Measurements from ENCODE around the gene OPCML.
A peak's percentile ranks its signal among the peaks of the same experiment; 100 is the strongest.

OPCML gene

DNA sequence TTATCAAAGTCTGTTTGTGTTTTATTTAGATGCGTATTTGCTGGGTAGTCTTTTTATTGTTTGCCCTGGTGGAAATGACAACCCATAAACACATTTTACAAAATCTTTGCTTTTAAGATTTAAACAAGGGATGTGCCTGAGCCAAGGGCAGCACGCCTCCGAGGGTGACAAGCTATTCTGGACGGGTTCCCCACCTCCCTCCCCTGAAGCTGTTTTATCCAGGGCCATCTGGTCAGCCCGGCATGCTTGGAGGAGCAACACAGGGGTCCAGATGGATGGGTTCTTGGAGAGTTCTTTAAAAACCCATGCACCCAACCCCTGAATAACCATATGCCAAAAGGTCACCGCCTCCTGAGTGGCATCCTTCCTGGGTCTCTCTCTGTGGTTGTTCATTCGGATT lies 408.9 kb downstream of the OPCML start:
- in situ Hi-C loops (cut with MboI; ENCODE audit: low sequenced_read_pairs): no loop called here
- H3K4me3 ChIP-seq: no peak overlapping the region
- no peaks in the 10 kb centered on the region for H3K4me1 ChIP-seq
- no peaks in the 10 kb centered on the region for H3K36me3 ChIP-seq (replicated peaks)
- DNase-seq (ENCODE audit: low spot score in 2 of 2): no peak
- H3K27me3 ChIP-seq (ENCODE audit: low read depth): no peaks in the 10 kb centered on the region
- no peaks in the 10 kb centered on the region for H3K9me3 ChIP-seq

- in situ Hi-C loops (cut with MboI; ENCODE audit: low sequenced_read_pairs): no loop called here
- Histone ChIP-seq H3K36me3 (replicated peaks) (no peaks in the 10 kb centered on the region), H3K4me1 (no peaks in the 10 kb centered on the region), H3K4me3 (no peak overlapping the region), H3K27me3 (ENCODE audit: low read depth) (no peaks in the 10 kb centered on the region), H3K9me3 (no peaks in the 10 kb centered on the region)
- no peak for DNase-seq (ENCODE audit: low spot score in 2 of 2)
Measured at GRCh38 chr11:133122256-133122655, 410.0 kb downstream of the OPCML start.

GRCh38 chr11:133118563-133119268 lies 413.6 kb downstream of the OPCML start:
- H3K4me3 ChIP-seq: no peak overlapping the region
- in situ Hi-C loops (cut with MboI; ENCODE audit: low sequenced_read_pairs): no loop called here
- H3K9me3 ChIP-seq: no peaks in the 10 kb centered on the region
- H3K4me1 ChIP-seq: no peaks in the 10 kb centered on the region
- H3K27me3 ChIP-seq (ENCODE audit: low read depth): no peaks in the 10 kb centered on the region
- no peak for DNase-seq (ENCODE audit: low spot score in 2 of 2)
- no peaks in the 10 kb centered on the region for H3K36me3 ChIP-seq (replicated peaks)

GRCh38 chr11:133115099-133115498 lies 417.2 kb downstream of the OPCML start:
- H3K4me3 ChIP-seq: no peak overlapping the region
- H3K9me3 ChIP-seq: no peaks in the 10 kb centered on the region
- DNase-seq (ENCODE audit: low spot score in 2 of 2): no peak
- H3K27me3 ChIP-seq (ENCODE audit: low read depth): no peaks in the 10 kb centered on the region
- no peaks in the 10 kb centered on the region for H3K36me3 ChIP-seq (replicated peaks)
- no peaks in the 10 kb centered on the region for H3K4me1 ChIP-seq
- in situ Hi-C loops (cut with MboI; ENCODE audit: low sequenced_read_pairs): no loop called here

DNA sequence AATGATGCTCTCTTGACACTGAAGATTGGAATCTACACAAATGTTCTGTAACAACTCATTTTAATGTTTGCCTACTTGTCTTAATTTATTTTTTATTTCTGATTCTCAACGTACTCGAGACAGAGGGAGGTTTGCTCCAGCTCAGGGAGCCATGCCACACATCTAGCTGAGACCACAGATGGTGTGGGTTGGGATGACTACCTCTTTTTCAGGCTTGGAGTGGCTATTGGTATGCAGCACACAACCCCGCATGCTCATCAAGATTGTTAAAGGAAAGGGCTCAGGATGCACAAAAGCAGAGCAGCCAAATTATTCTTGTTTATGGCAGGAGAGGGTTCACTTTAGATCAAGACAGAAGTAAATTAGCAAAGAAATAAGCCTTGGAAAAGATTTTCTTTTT lies 424.5 kb downstream of the OPCML start:
- Histone ChIP-seq H3K9me3 (no peaks in the 10 kb centered on the region), H3K36me3 (replicated peaks) (no peaks in the 10 kb centered on the region), H3K27me3 (ENCODE audit: low read depth) (no peaks in the 10 kb centered on the region), H3K4me1 (no peaks in the 10 kb centered on the region), H3K4me3 (no peak overlapping the region)
- in situ Hi-C loops (cut with MboI; ENCODE audit: low sequenced_read_pairs): no loop called here
- no peak for DNase-seq (ENCODE audit: low spot score in 2 of 2)

DNA sequence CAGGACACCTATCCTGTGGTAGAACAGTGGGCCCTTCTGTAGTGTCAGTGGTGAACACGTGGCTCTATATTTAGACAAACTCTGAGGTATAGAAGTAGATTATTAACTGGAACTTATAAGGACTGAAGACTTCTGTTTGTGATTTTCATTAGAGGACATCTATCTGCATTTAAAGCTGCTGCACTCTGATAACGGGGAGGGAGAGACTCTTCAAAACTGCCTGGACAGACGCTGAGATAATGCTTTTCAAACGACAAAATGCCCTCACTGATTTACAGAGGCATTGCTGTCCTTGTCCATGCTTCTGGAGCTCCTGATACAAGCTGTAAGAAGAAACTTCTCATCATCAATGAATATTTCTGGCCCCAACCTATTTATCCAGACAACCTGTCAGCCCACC lies 425.2 kb downstream of the OPCML start:
- DNase-seq (ENCODE audit: low spot score in 2 of 2): no peak
- in situ Hi-C loops (cut with MboI; ENCODE audit: low sequenced_read_pairs): no loop called here
- Histone ChIP-seq H3K4me3 (no peak overlapping the region), H3K36me3 (replicated peaks) (no peaks in the 10 kb centered on the region), H3K9me3 (no peaks in the 10 kb centered on the region), H3K4me1 (no peaks in the 10 kb centered on the region), H3K27me3 (ENCODE audit: low read depth) (no peaks in the 10 kb centered on the region)

DNA sequence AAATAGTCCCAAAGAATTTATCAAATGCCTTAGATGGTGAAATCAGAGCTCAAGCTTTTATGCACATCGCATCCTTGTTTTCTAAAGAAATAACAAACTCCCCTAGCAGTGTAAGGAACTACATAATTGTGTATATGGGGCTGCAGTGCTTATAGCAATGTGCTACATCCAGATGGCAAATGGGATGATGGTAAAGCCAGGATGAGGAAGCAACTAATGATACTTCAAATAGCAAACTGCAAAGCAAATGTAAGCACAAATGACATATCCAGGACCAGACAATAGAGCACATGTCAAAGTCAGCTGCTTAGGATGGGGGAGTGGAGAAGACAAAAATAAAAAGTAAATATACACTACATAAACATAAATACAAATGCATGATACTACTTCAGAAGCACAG lies 425.9 kb downstream of the OPCML start:
- Histone ChIP-seq H3K27me3 (ENCODE audit: low read depth) (no peaks in the 10 kb centered on the region), H3K4me3 (no peak overlapping the region), H3K36me3 (replicated peaks) (no peaks in the 10 kb centered on the region), H3K9me3 (no peaks in the 10 kb centered on the region), H3K4me1 (no peaks in the 10 kb centered on the region)
- in situ Hi-C loops (cut with MboI; ENCODE audit: low sequenced_read_pairs): no loop called here
- no peak for DNase-seq (ENCODE audit: low spot score in 2 of 2)

DNA sequence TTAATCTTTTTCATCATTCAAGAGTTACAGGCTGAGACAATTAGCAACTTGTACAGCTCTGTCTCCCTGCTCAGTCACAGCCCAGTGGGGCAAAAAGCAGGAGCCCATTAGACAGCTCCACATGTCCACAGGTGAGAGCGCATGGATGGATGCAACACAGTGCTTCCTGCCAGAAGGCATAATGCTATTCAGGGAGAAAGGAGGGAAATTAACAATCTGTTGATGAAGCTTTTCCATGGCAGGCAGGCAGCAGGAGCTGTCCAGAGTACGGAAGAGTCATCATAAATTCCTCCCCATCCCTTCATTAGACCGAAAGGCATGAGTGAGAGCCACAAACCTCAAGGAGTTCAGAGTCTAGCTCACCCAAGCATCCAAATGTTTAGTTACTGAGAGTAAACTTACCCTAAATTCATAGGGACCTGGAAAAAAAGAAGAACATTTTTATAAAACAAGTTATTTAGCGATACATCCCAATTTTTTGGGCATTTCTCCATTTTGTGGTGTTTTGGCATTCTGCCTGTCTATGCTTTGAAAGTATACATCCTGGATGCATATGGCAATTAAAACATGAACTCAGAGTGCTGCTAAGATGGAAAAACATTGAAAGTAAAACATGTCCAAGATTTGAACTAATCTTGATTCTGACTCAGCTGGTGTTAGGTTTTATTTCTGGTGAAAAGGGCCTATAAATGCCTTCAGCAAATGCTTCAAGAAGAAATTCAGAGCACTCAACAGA lies 428.1 kb downstream of the OPCML start:
- DNase-seq (ENCODE audit: low spot score in 2 of 2): no peak
- H3K27me3 ChIP-seq (ENCODE audit: low read depth): no peaks in the 10 kb centered on the region
- H3K9me3 ChIP-seq: no peaks in the 10 kb centered on the region
- no peaks in the 10 kb centered on the region for H3K36me3 ChIP-seq (replicated peaks)
- in situ Hi-C loops (cut with MboI; ENCODE audit: low sequenced_read_pairs): no loop called here
- no peaks in the 10 kb centered on the region for H3K4me1 ChIP-seq
- H3K4me3 ChIP-seq: no peak overlapping the region

- Histone ChIP-seq H3K27me3 (ENCODE audit: low read depth) (no peaks in the 10 kb centered on the region), H3K9me3 (no peaks in the 10 kb centered on the region), H3K36me3 (replicated peaks) (no peaks in the 10 kb centered on the region), H3K4me1 (no peaks in the 10 kb centered on the region), H3K4me3 (no peak overlapping the region)
- in situ Hi-C loops (cut with MboI; ENCODE audit: low sequenced_read_pairs): no loop called here
- DNase-seq (ENCODE audit: low spot score in 2 of 2): no peak
Measured at GRCh38 chr11:133096981-133097380, 435.3 kb downstream of the OPCML start.

- H3K4me1 ChIP-seq: no peaks in the 10 kb centered on the region
- H3K9me3 ChIP-seq: no peaks in the 10 kb centered on the region
- DNase-seq (ENCODE audit: low spot score in 2 of 2): no peak
- no peaks in the 10 kb centered on the region for H3K36me3 ChIP-seq (replicated peaks)
- in situ Hi-C loops (cut with MboI; ENCODE audit: low sequenced_read_pairs): no loop called here
- no peak overlapping the region for H3K4me3 ChIP-seq
- H3K27me3 ChIP-seq (ENCODE audit: low read depth): no peaks in the 10 kb centered on the region; the same call in 1 of the 2 replicates
Measured at GRCh38 chr11:133086518-133086917, 445.8 kb downstream of the OPCML start.

DNA sequence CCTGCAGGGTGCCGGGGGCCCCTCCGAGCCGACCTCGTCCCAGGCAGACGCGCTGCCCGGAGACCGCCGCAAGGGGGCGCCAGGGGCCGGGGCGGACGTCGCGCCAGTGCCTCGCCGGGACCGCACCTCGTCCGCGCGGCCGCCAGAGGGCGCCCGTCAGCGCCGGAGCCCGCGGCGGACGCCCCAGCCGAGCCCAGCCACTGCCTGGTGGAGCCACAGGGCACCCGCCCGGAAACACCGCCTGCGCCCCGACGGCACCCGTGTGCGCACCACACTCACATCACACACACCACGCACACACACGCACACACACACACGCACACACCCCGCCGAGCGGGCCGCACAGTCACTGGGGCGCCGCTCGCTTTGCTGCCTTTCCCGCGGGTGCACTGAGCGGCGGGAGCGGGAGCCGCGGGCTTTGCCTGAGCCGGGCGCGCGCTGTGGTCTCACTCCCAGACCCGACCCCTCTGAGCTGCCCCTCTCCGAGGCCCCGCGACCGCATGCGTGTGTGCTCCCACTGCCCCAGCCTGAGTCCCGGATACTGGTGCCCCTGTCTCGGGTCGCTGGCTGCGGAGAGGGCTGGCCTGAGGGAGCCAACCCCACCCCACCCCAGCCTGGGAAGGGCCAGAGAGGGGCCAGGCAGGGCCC lies 449.3 kb downstream of the OPCML start:
- in situ Hi-C loops (cut with MboI; ENCODE audit: low sequenced_read_pairs): no loop called here
- Histone ChIP-seq H3K4me1 (no peaks in the 10 kb centered on the region), H3K27me3 (ENCODE audit: low read depth) (no peaks in the 10 kb centered on the region; the same call in 1 of the 2 replicates), H3K36me3 (replicated peaks) (no peaks in the 10 kb centered on the region), H3K9me3 (no peaks in the 10 kb centered on the region), H3K4me3 (no peak overlapping the region)
- DNase-seq (ENCODE audit: low spot score in 2 of 2): peak; percentile 27 to 72

DNA sequence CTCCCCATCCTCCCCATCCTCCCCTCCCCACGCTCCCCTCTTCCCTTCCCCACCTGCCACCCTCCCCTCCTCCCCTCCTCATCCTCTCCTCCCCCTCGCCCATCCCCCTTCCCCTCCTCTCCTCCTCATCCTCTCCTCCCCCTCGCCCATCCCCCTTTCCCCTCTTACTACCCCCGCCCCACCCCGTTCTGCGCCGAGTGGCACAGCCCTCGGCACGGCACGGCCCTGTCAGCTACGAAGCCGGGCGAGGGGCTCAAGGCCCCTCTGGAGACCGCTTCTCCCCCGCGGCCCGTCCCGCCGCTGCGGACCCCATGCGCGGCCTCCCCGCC lies 449.9 kb downstream of the OPCML start:
- DNase-seq (ENCODE audit: low spot score in 2 of 2): peak in 1 of 2 experiments; percentile 28
- Histone ChIP-seq H3K36me3 (replicated peaks) (no peaks in the 10 kb centered on the region), H3K9me3 (no peaks in the 10 kb centered on the region), H3K27me3 (ENCODE audit: low read depth) (no peaks in the 10 kb centered on the region; the same call in 1 of the 2 replicates), H3K4me3 (no peak overlapping the region), H3K4me1 (no peaks in the 10 kb centered on the region)
- in situ Hi-C loops (cut with MboI; ENCODE audit: low sequenced_read_pairs): no loop called here

- H3K27me3 ChIP-seq (ENCODE audit: low read depth): no peaks in the 10 kb centered on the region; the same call in 1 of the 2 replicates
- H3K4me3 ChIP-seq: no peak overlapping the region
- DNase-seq (ENCODE audit: low spot score in 2 of 2): no peak
- in situ Hi-C loops (cut with MboI; ENCODE audit: low sequenced_read_pairs): no loop called here
- no peaks in the 10 kb centered on the region for H3K36me3 ChIP-seq (replicated peaks)
- no peaks in the 10 kb centered on the region for H3K9me3 ChIP-seq
- H3K4me1 ChIP-seq: no peaks in the 10 kb centered on the region
Measured at GRCh38 chr11:133081730-133082452, 450.4 kb downstream of the OPCML start.

- Histone ChIP-seq H3K27me3 (ENCODE audit: low read depth) (no peaks in the 10 kb centered on the region; the same call in 1 of the 2 replicates), H3K4me1 (no peaks in the 10 kb centered on the region), H3K4me3 (no peak overlapping the region), H3K9me3 (no peaks in the 10 kb centered on the region), H3K36me3 (replicated peaks) (no peaks in the 10 kb centered on the region)
- in situ Hi-C loops (cut with MboI; ENCODE audit: low sequenced_read_pairs): no loop called here
- no peak for DNase-seq (ENCODE audit: low spot score in 2 of 2)
Measured at GRCh38 chr11:133081020-133081419, 451.3 kb downstream of the OPCML start.
